ENCODE results near the gene GLUL. TPM values are rescaled to one million over a fixed set of nuclear protein-coding genes. Genes with fewer than 3 reads are reported as not detected.

Gene GLUL
- total RNA-seq, 1 donor from 2014 or later: 545 TPM

- H3K4me3 Mint-ChIP-seq: no peak overlapping the region
- H3K27me3 Mint-ChIP-seq: no peaks in the 10 kb centered on the region
- no peak for DNase-seq (ENCODE audit: extremely low spot score, unreplicated experiment)
- H3K27ac Mint-ChIP-seq: no peak overlapping the region
- peaks cover 9% of the 10 kb centered on the region for H3K9me3 Mint-ChIP-seq
- TF ChIP-seq CTCF (conservative IDR thresholded peaks at IDR 0.05): no peak
- H3K36me3 Mint-ChIP-seq: no peaks in the 10 kb centered on the region
- H3K4me1 Mint-ChIP-seq (ENCODE audit: unreplicated experiment): no peaks in the 10 kb centered on the region
Measured at GRCh38 chr1:182405578-182405977, 14.0 kb upstream of the GLUL start.

- no peak for TF ChIP-seq CTCF (conservative IDR thresholded peaks at IDR 0.05)
- no peaks in the 10 kb centered on the region for H3K4me1 Mint-ChIP-seq (ENCODE audit: unreplicated experiment)
- H3K27me3 Mint-ChIP-seq: no peaks in the 10 kb centered on the region
- no peak overlapping the region for H3K27ac Mint-ChIP-seq
- no peak for DNase-seq (ENCODE audit: extremely low spot score, unreplicated experiment)
- no peak overlapping the region for H3K4me3 Mint-ChIP-seq
- H3K9me3 Mint-ChIP-seq: peaks cover 9% of the 10 kb centered on the region
- no peaks in the 10 kb centered on the region for H3K36me3 Mint-ChIP-seq
Measured at GRCh38 chr1:182404781-182405180, 13.2 kb upstream of the GLUL start.

GRCh38 chr1:182400567-182400966 is 9.0 kb upstream of the GLUL start, which contains the start of gene TEDDM1:
TSS of gene TEDDM1 (minus strand) at chr1:182400667. CDS start at chr1:182400485, 182 bp downstream.
- Mint-ChIP-seq H3K9me3 (peaks cover 7% of the 10 kb centered on the region), H3K4me1 (ENCODE audit: unreplicated experiment) (peaks cover 23% of the 10 kb centered on the region), H3K27me3 (peaks cover 2% of the 10 kb centered on the region), H3K27ac (no peak within 1 kb of the TSS), H3K36me3 (no peaks in the 10 kb centered on the region), H3K4me3 (no peak within 1 kb of the TSS)
- TF ChIP-seq CTCF (conservative IDR thresholded peaks at IDR 0.05): no peak
- no peak for DNase-seq (ENCODE audit: extremely low spot score, unreplicated experiment)

- TF ChIP-seq CTCF (conservative IDR thresholded peaks at IDR 0.05): no peak
- peak overlapping the region; percentile 96 for H3K27ac Mint-ChIP-seq
- H3K9me3 Mint-ChIP-seq: no peaks in the 10 kb centered on the region
- no peaks in the 10 kb centered on the region for H3K36me3 Mint-ChIP-seq
- no peak overlapping the region for H3K4me3 Mint-ChIP-seq
- H3K27me3 Mint-ChIP-seq: peaks cover 2% of the 10 kb centered on the region
- H3K4me1 Mint-ChIP-seq (ENCODE audit: unreplicated experiment): peaks cover 34% of the 10 kb centered on the region
- DNase-seq (ENCODE audit: extremely low spot score, unreplicated experiment): no peak
Measured at GRCh38 chr1:182397653-182398393, 6.2 kb upstream of the GLUL start.

GRCh38 chr1:182395906-182396305 is 4.3 kb upstream of the GLUL start:
- no peaks in the 10 kb centered on the region for H3K9me3 Mint-ChIP-seq
- no peaks in the 10 kb centered on the region for H3K36me3 Mint-ChIP-seq
- H3K4me1 Mint-ChIP-seq (ENCODE audit: unreplicated experiment): peaks cover 38% of the 10 kb centered on the region
- TF ChIP-seq CTCF (conservative IDR thresholded peaks at IDR 0.05): no peak
- no peak for DNase-seq (ENCODE audit: extremely low spot score, unreplicated experiment)
- H3K27ac Mint-ChIP-seq: no peak overlapping the region
- no peak overlapping the region for H3K4me3 Mint-ChIP-seq
- peaks cover 2% of the 10 kb centered on the region for H3K27me3 Mint-ChIP-seq

Measured in type B pancreatic cell (in vitro differentiated cells).